Body of pancreas (tissue), 4 donors: ENCODE results near the gene SERINC3. TPM values are rescaled to one million over a fixed set of nuclear protein-coding genes. Genes with fewer than 3 reads are reported as not detected.
A peak's percentile ranks its signal among the peaks of the same experiment; 100 is the strongest.

Experiments used
- ATAC-seq: fragments of 150-250 bp; one replicate; pipeline ENCODE4 v1.9.1; 2016
- DNase-seq, 4 donors: peaks; one replicate each; pipeline ENCODE4 v3.0.0-alpha.2; 2019
- H3K27ac ChIP-seq, 4 donors: fragments of 200-600 bp; sonication (generic); 1 replicate in 3 of 4; 2 replicates in 1 of 4; pipeline versions ENCODE4 v1.5.1 to v1.6.1; 2016 to 2019; ENCODE audit warnings: mild to moderate bottlenecking in 1 of 4, mixed read lengths in 1 of 4, moderate library complexity in 1 of 4
- H3K27me3 ChIP-seq, 2 donors: fragments of 200-600 bp; sonication (generic); one replicate each; pipeline ENCODE4 v1.6.0; 2016; ENCODE audit warnings: mild to moderate bottlenecking in 1 of 2
- H3K36me3 ChIP-seq, 2 donors: fragments of 200-600 bp; sonication (generic); replicated peaks in 1 of 2; 2 replicates each; pipeline ENCODE4 v1.5.1; 2016; ENCODE audit warnings: low read depth in 2 of 2; ENCODE audit not compliant: insufficient read depth in 1 of 2
- H3K4me1 ChIP-seq: fragments of 200-600 bp; sonication (generic); one replicate; pipeline ENCODE4 v1.6.0; 2016
- H3K4me3 ChIP-seq, 2 donors: fragments of 200-600 bp; sonication (generic); 1 replicate in 1 of 2; 2 replicates in 1 of 2; pipeline ENCODE4 v1.5.1; 2016 to 2019
- H3K9me3 ChIP-seq, 3 donors: fragments of 200-600 bp; sonication (generic); 1 replicate in 2 of 3; 2 replicates in 1 of 3; pipeline ENCODE4 v1.5.1; 2016
- CTCF ChIP-seq, 7 experiments: fragments of 450-650 bp in 4 of 7; fragments of 200-600 bp in 3 of 7; sonication (generic) in 3 of 7; IDR thresholded peaks; one replicate each; pipeline ENCODE4 v1.5.1; 2016 to 2019; ENCODE audit warnings: antibody characterized with exemption in 7 of 7
- POLR2A ChIP-seq, 3 donors: fragments of 450-650 bp; IDR thresholded peaks; one replicate each; pipeline ENCODE4 v1.6.1; 2016; ENCODE audit warnings: antibody characterized with exemption in 3 of 3, mild to moderate bottlenecking in 2 of 3
- WGBS, 2 donors: methylation state at CpG; one replicate each; pipeline ENCODE4 v1.1.5; 2017; 5-methylcytosine and 5-hydroxymethylcytosine counted together
- intact Hi-C: fragments of 100-400 bp; cut with DNase I; formaldehyde crosslinking; loops from one replicate; pipeline ENCODE4 v1.15.1; 2023
- total RNA-seq, 2 donors: library from RNA; depleted of rRNA; stranded (reverse); fragments of >200 nt; gene quantifications; one replicate each; pipeline ENCODE4 v1.1.0, GENCODE V29; 2016

The SERINC3 gene
- total RNA-seq, 2 donors from 2014 or later = 28.3 to 36.3 TPM

GRCh38 chr20:44520881-44521280 lies 989 bp downstream of the SERINC3 start:
- Histone ChIP-seq H3K36me3 (no peaks in the 10 kb centered on the region), H3K4me1 (peaks cover 33% of the 10 kb centered on the region), H3K4me3 (peak overlapping the region; percentile 56 to 79), H3K27me3 (no peaks in the 10 kb centered on the region), H3K9me3 (no peaks in the 10 kb centered on the region), H3K27ac (peak overlapping the region in 3 of 4 donors; percentile 86 to 95 (median 94))
- DNase-seq = no peak
- TF ChIP-seq CTCF (IDR thresholded peaks at IDR 0.05) = no peak
- no peak for ATAC-seq
- intact Hi-C loops = no loop called here
- 32 to 35% methylated on average over 3 of the region's 3 CpGs for WGBS, 2 donors

GRCh38 chr20:44518248-44518647 lies 3.6 kb downstream of the SERINC3 start:
- Histone ChIP-seq H3K27ac (no peak overlapping the region), H3K27me3 (no peaks in the 10 kb centered on the region), H3K9me3 (no peaks in the 10 kb centered on the region), H3K4me1 (peaks cover 33% of the 10 kb centered on the region), H3K36me3 (no peaks in the 10 kb centered on the region), H3K4me3 (no peak overlapping the region)
- 56 to 59% methylated on average over 3 of the region's 3 CpGs for WGBS, 2 donors
- intact Hi-C loops = no loop called here
- no peak for ATAC-seq
- DNase-seq = no peak
- TF ChIP-seq CTCF (IDR thresholded peaks at IDR 0.05) (no peak), POLR2A (IDR thresholded peaks at IDR 0.05) (no peak)

- intact Hi-C loops = no loop called here
- ATAC-seq = no peak
- DNase-seq = no peak
- Histone ChIP-seq H3K4me3 (no peak overlapping the region), H3K27ac (no peak overlapping the region), H3K27me3 (no peaks in the 10 kb centered on the region), H3K4me1 (peaks cover 33% of the 10 kb centered on the region), H3K36me3 (peaks cover 0 to 2% of the 10 kb centered on the region in 2 donors), H3K9me3 (no peaks in the 10 kb centered on the region)
- 42 to 49% methylated on average over 3 of the region's 3 CpGs for WGBS, 2 donors
- no peak for TF ChIP-seq CTCF (IDR thresholded peaks at IDR 0.05)
- TF ChIP-seq POLR2A (IDR thresholded peaks at IDR 0.05) = no peak
Observed at GRCh38 chr20:44517454-44517853, 4.4 kb downstream of the SERINC3 start.

- WGBS, 2 donors = 74 to 81% methylated on average over 7 of the region's 7 CpGs
- intact Hi-C loops = no loop called here
- Histone ChIP-seq H3K9me3 (no peaks in the 10 kb centered on the region), H3K4me3 (no peak overlapping the region), H3K27me3 (no peaks in the 10 kb centered on the region), H3K36me3 (peaks cover 0 to 3% of the 10 kb centered on the region in 2 donors), H3K27ac (no peak overlapping the region), H3K4me1 (peaks cover 33% of the 10 kb centered on the region)
- ATAC-seq (no peak), DNase-seq (no peak)
- TF ChIP-seq POLR2A (IDR thresholded peaks at IDR 0.05) = no peak
- no peak for TF ChIP-seq CTCF (IDR thresholded peaks at IDR 0.05)
Observed at GRCh38 chr20:44516491-44516890, 5.4 kb downstream of the SERINC3 start.

GRCh38 chr20:44513871-44514270 lies 8.0 kb downstream of the SERINC3 start:
- peaks cover 11% of the 10 kb centered on the region for H3K4me1 ChIP-seq
- peaks cover 0 to 19% of the 10 kb centered on the region in 2 donors for H3K36me3 ChIP-seq
- 86 to 88% methylated on average over 10 of the region's 10 CpGs for WGBS, 2 donors

More at GRCh38 chr20:44513871-44514270, 8.0 kb downstream of the SERINC3 start:
- DNase-seq = no peak
- no peak for ATAC-seq
- Histone ChIP-seq H3K9me3 (no peaks in the 10 kb centered on the region), H3K4me3 (no peak overlapping the region), H3K27ac (no peak overlapping the region), H3K27me3 (no peaks in the 10 kb centered on the region)
- TF ChIP-seq POLR2A (IDR thresholded peaks at IDR 0.05) (no peak), CTCF (IDR thresholded peaks at IDR 0.05) (no peak)
- intact Hi-C loops = no loop called here
